Endothelial cell of umbilical vein (primary cell): Measurements from ENCODE around the gene USF3. TPM values are rescaled to one million over a fixed set of nuclear protein-coding genes. Genes with fewer than 3 reads are reported as not detected.

Experiments used
- BruUV-seq: library from RNA; stranded (reverse); fragments of 400-500 nt; replicated peaks from 2 replicates; lab custom pipeline; 2021; lab: Mats Ljungman, UMichigan
- CTCF ChIA-PET: fragments of 300-600, 350-600 bp; sonication (Branson Sonifier 250); formaldehyde crosslinking; loops from one replicate; lab custom pipeline; 2021; ENCODE audit warnings: antibody characterized with exemption, inconsistent platforms; lab: Charles Lee
- POLR2A ChIA-PET: fragments of 300-600, 350-600 bp; sonication (Branson Sonifier 250); formaldehyde crosslinking; loops from one replicate; lab custom pipeline; 2021; ENCODE audit warnings: antibody characterized with exemption, inconsistent platforms; lab: Charles Lee
- DNase-seq: peaks from one replicate; pipeline ENCODE4 v3.0.0-alpha.2; 2011; ENCODE audit warnings: low read depth, low spot score
- FAIRE-seq: peaks from 2 replicates; lab custom pipeline; 2011; peaks lifted over from hg19 to GRCh38; lab: Jason Lieb, UNC
- H2AFZ ChIP-seq: 2 replicates; pipeline ENCODE4 v1.6.0; 2012; ENCODE audit warnings: low read depth, low read length, control low read depth, inconsistent platforms
- H3K27ac ChIP-seq: 2 replicates; pipeline ENCODE4 v1.5.1; 2011; ENCODE audit warnings: low read depth, mild to moderate bottlenecking, control low read depth, low read length, moderate library complexity; ENCODE audit not compliant: insufficient read depth
- H3K27me3 ChIP-seq, 2 experiments: 2 replicates each; pipeline versions ENCODE4 v1.6.0 to v1.6.1; 2011; ENCODE audit warnings: low read length in 2 of 2, mixed read lengths in 1 of 2; ENCODE audit not compliant: control insufficient read depth in 2 of 2, insufficient read depth in 2 of 2
- H3K36me3 ChIP-seq, 2 experiments: 2 replicates in 1 of 2; 3 replicates in 1 of 2; pipeline ENCODE4 v1.5.1; 2011; ENCODE audit warnings: low read length in 2 of 2, mild to moderate bottlenecking in 1 of 2, moderate library complexity in 1 of 2; ENCODE audit not compliant: control insufficient read depth in 2 of 2, insufficient read depth in 2 of 2; ENCODE audit errors: extremely low read depth in 1 of 2
- H3K4me1 ChIP-seq: 3 replicates; pipeline ENCODE4 v1.5.1; 2011; ENCODE audit warnings: mild to moderate bottlenecking, low read length; ENCODE audit not compliant: control insufficient read depth, insufficient read depth; ENCODE audit errors: extremely low read depth
- H3K4me2 ChIP-seq: 2 replicates; pipeline ENCODE4 v1.6.1; 2011; ENCODE audit warnings: low read length, control low read depth, mixed read lengths; ENCODE audit not compliant: insufficient read depth
- H3K4me3 ChIP-seq, 3 experiments: fragments of 200-600 bp in 1 of 3; sonication (generic), shearing (Covaris generic) in 1 of 3; replicated peaks in 1 of 3; 2 replicates each; pipeline ENCODE4 v1.5.1; 2011 to 2016; ENCODE audit warnings: control low read depth in 3 of 3, low read length in 3 of 3, mild to moderate bottlenecking in 2 of 3, inconsistent platforms in 1 of 3, low read depth in 1 of 3, moderate library complexity in 1 of 3; ENCODE audit not compliant: insufficient read depth in 1 of 3
- H3K79me2 ChIP-seq: 2 replicates; pipeline ENCODE4 v1.6.0; 2012; ENCODE audit warnings: low read length, inconsistent platforms; ENCODE audit not compliant: control insufficient read depth, insufficient read depth
- H3K9ac ChIP-seq: replicated peaks from 2 replicates; pipeline ENCODE3; 2011; ENCODE audit warnings: low read length, control low read depth; ENCODE audit not compliant: insufficient read depth; ENCODE audit errors: extremely low read depth
- H3K9me1 ChIP-seq: replicated peaks from 3 replicates; pipeline ENCODE4 v1.6.0; 2011; ENCODE audit warnings: mild to moderate bottlenecking, low read length; ENCODE audit not compliant: control insufficient read depth, insufficient read depth; ENCODE audit errors: extremely low read depth
- H3K9me3 ChIP-seq: replicated peaks from 2 replicates; pipeline ENCODE4 v1.5.1; 2012; ENCODE audit warnings: low read length, inconsistent platforms; ENCODE audit not compliant: control insufficient read depth, insufficient read depth
- H4K20me1 ChIP-seq: replicated peaks from 2 replicates; pipeline ENCODE3; 2011; ENCODE audit warnings: mild to moderate bottlenecking, low read length; ENCODE audit not compliant: control insufficient read depth, insufficient read depth; ENCODE audit errors: extremely low read depth
- EZH2 ChIP-seq: IDR thresholded peaks from 2 replicates; pipeline ENCODE4 v1.6.1; 2012; ENCODE audit warnings: borderline replicate concordance, low read depth, mild to moderate bottlenecking, moderate library complexity, low read length, inconsistent platforms; ENCODE audit not compliant: severe bottlenecking
- FOS ChIP-seq: IDR thresholded peaks from 2 replicates; pipeline ENCODE4 v1.6.1; 2011; ENCODE audit warnings: mild to moderate bottlenecking, low read length, moderate library complexity, borderline replicate concordance; ENCODE audit not compliant: insufficient read depth
- GATA2 ChIP-seq: IDR thresholded peaks from 2 replicates; pipeline ENCODE4 v1.7.0; 2011; ENCODE audit warnings: low read depth, mild to moderate bottlenecking, moderate library complexity, mixed read lengths, low read length; ENCODE audit not compliant: insufficient read length, insufficient read depth
- JUN ChIP-seq: IDR thresholded peaks from 2 replicates; pipeline ENCODE4 v1.6.1; 2011; ENCODE audit warnings: borderline replicate concordance, low read depth; ENCODE audit not compliant: insufficient read length, insufficient read depth
- MYC ChIP-seq: IDR thresholded peaks from one replicate; pipeline ENCODE4 v1.6.1; 2011; ENCODE audit warnings: mild to moderate bottlenecking, low read depth, low read length
- POLR2A ChIP-seq: IDR thresholded peaks from 2 replicates; pipeline ENCODE4 v1.6.1; 2012; ENCODE audit warnings: low read depth, mild to moderate bottlenecking, control low read depth, low read length
- POLR2AphosphoS5 ChIP-seq: IDR thresholded peaks from 2 replicates; pipeline ENCODE4 v1.6.1; 2012; ENCODE audit warnings: low read depth, mild to moderate bottlenecking, control low read depth, low read length, moderate library complexity; ENCODE audit not compliant: insufficient read depth
- dilution Hi-C: fragments of 300-500 bp; cut with MboI; formaldehyde crosslinking; loops from one replicate; pipeline ENCODE4 v1.15.0; 2019; ENCODE audit warnings: low sequenced_read_pairs; ENCODE audit not compliant: extremely low pct_ligation_motif_present
- intact Hi-C: fragments of 100-400 bp; cut with micrococcal nuclease; formaldehyde crosslinking; loops from one replicate; pipeline ENCODE4 v1.10.0; 2022
- polyA plus RNA-seq, 4 experiments: library from polyadenylated mRNA; depleted of rRNA in 3 of 4; stranded (reverse) in 3 of 4; unstranded in 1 of 4; fragments of >200 nt; gene quantifications; 2 replicates each; pipeline versions ENCODE4 v1.2.1 to v1.2.3, GENCODE V29; 2011 to 2012; ENCODE audit warnings: missing spikeins in 1 of 4
- total RNA-seq: library from RNA; stranded (reverse); gene quantifications from 2 replicates; pipeline ENCODE4 v1.2.3, GENCODE V29; 2021
- TF ChIP-seq, protein P1 (sequence below), 2 donors: IDR thresholded peaks; 1 replicate in 1 of 2; 2 replicates in 1 of 2; pipeline ENCODE4 v1.5.1; 2011; ENCODE audit warnings: low read length in 2 of 2, mild to moderate bottlenecking in 2 of 2, moderate library complexity in 2 of 2, control low read depth in 1 of 2, inconsistent platforms in 1 of 2, low read depth in 1 of 2; ENCODE audit not compliant: insufficient read depth in 1 of 2; ENCODE audit errors: extremely low read depth in 1 of 2
- TF ChIP-seq, protein P2 (sequence below): IDR thresholded peaks from 2 replicates; pipeline ENCODE4 v1.6.1; 2011; ENCODE audit not compliant: insufficient read depth, insufficient read length

Gene USF3
- total and polyA plus RNA-seq, 2 donors (not counting 3 experiments of a cell fraction or from before 2014, with no cell fraction given), result 7.0 to 10.5 TPM

DNA sequence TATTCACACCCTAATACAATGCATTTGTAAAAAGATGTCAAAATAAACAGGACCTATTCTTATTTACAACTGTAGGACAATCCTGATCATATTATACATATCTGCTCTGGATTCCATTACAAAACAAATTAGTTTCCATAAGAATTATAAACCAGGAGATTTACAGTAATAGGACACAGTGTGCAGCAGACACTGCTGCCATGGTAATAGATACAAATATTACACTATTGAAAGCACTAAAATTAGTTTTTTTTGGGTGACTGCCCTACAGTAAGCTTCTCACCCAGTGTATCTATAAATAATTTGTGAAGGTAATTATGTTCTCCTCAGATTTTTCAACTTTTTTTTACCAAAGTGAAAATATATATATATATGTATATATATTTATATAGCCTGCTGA lies 47.9 kb downstream of the USF3 start:
- Histone ChIP-seq H3K9me3 (peaks cover 2% of the 10 kb centered on the region), H3K36me3 (no peaks in the 10 kb centered on the region), H4K20me1 (no peaks in the 10 kb centered on the region), H2AFZ (no peak overlapping the region), H3K79me2 (no peaks in the 10 kb centered on the region), H3K4me3 (no peak overlapping the region), H3K27me3 (no peaks in the 10 kb centered on the region), H3K4me1 (no peaks in the 10 kb centered on the region), H3K27ac (no peak overlapping the region), H3K9me1 (no peaks in the 10 kb centered on the region), H3K4me2 (no peak overlapping the region), H3K9ac (no peak overlapping the region)
- TF ChIP-seq MYC (no peak), FOS (no peak), EZH2 (no peak), POLR2A (no peak)
- dilution Hi-C loops, result no loop called here
- FAIRE-seq (no peak), DNase-seq (no peak)
- intact Hi-C loops, result no loop called here
- BruUV-seq, result no TSS peak
- ChIA-PET CTCF (no interaction called here), POLR2A (no interaction called here)

DNA sequence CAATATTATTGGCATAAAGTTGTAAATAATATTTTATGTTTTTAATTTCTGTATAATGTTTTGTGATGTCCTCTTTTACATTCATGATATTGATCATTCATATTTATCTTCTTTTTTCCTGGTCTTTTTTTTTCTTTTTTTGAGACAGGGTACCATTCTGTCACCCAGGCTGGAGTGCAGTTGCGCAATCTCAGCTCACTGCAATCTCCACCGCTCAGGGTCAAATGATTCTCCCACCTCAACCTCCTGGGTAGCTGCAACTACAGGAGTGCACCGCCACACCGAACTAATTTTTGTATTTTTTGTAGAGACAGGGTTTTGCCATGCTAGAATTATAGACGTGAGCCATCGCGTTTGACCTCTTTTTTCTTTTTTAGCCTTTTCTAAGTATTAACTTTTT lies 52.9 kb downstream of the USF3 start:
- Histone ChIP-seq H3K9me1 (no peaks in the 10 kb centered on the region), H4K20me1 (no peaks in the 10 kb centered on the region), H3K27ac (no peak overlapping the region), H3K4me3 (no peak overlapping the region), H3K27me3 (no peaks in the 10 kb centered on the region), H2AFZ (no peak overlapping the region), H3K36me3 (no peaks in the 10 kb centered on the region), H3K79me2 (no peaks in the 10 kb centered on the region), H3K9ac (no peak overlapping the region), H3K4me2 (no peak overlapping the region), H3K4me1 (no peaks in the 10 kb centered on the region), H3K9me3 (peaks cover 2% of the 10 kb centered on the region)
- ChIA-PET CTCF (no interaction called here), POLR2A (no interaction called here)
- no peak for DNase-seq
- intact Hi-C loops, result no loop called here
- TF ChIP-seq MYC (no peak), POLR2A (no peak), EZH2 (no peak), GATA2 (no peak), JUN (no peak), POLR2AphosphoS5 (no peak), FOS (no peak)
- TF ChIP-seq, protein P1, sequence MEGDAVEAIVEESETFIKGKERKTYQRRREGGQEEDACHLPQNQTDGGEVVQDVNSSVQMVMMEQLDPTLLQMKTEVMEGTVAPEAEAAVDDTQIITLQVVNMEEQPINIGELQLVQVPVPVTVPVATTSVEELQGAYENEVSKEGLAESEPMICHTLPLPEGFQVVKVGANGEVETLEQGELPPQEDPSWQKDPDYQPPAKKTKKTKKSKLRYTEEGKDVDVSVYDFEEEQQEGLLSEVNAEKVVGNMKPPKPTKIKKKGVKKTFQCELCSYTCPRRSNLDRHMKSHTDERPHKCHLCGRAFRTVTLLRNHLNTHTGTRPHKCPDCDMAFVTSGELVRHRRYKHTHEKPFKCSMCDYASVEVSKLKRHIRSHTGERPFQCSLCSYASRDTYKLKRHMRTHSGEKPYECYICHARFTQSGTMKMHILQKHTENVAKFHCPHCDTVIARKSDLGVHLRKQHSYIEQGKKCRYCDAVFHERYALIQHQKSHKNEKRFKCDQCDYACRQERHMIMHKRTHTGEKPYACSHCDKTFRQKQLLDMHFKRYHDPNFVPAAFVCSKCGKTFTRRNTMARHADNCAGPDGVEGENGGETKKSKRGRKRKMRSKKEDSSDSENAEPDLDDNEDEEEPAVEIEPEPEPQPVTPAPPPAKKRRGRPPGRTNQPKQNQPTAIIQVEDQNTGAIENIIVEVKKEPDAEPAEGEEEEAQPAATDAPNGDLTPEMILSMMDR (IDR thresholded peaks at IDR 0.05; ENCODE audit: extremely low read depth in 1 of 2, insufficient read depth in 1 of 2, low read depth in 1 of 2, low read length in 2 of 2), result no peak
- TF ChIP-seq, protein P2, sequence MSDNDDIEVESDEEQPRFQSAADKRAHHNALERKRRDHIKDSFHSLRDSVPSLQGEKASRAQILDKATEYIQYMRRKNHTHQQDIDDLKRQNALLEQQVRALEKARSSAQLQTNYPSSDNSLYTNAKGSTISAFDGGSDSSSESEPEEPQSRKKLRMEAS, result no peak
- dilution Hi-C loops, result no loop called here
- BruUV-seq, result no TSS peak
- no peak for FAIRE-seq
